GM23248 (cell line): ENCODE data around the gene ENAH. TPM values are rescaled to one million over a fixed set of nuclear protein-coding genes. Genes with fewer than 3 reads are reported as not detected.

Source experiments
- DNase-seq: peaks from one replicate; pipeline ENCODE4 v3.0.0-alpha.2; 2015
- H2AFZ ChIP-seq: fragments of 200-600 bp; sonication (generic); 2 replicates; pipeline ENCODE4 v1.6.1; 2016; ENCODE audit warnings: antibody characterized with exemption
- H3F3A ChIP-seq: fragments of 200-600 bp; sonication (generic); 2 replicates; pipeline ENCODE4 v1.6.1; 2016; ENCODE audit warnings: mild to moderate bottlenecking, antibody characterized with exemption, mixed run types; ENCODE audit not compliant: insufficient read depth
- H3K27ac ChIP-seq: fragments of 200-600 bp; sonication (generic); 2 replicates; pipeline ENCODE4 v1.5.1; 2016; ENCODE audit warnings: mild to moderate bottlenecking
- H3K27me3 ChIP-seq: fragments of 200-600 bp; sonication (generic); replicated peaks from 2 replicates; pipeline ENCODE4 v1.6.1; 2016; ENCODE audit warnings: mild to moderate bottlenecking; ENCODE audit not compliant: insufficient read depth
- H3K36me3 ChIP-seq: fragments of 200-600 bp; sonication (generic); 2 replicates; pipeline ENCODE4 v1.6.1; 2016; ENCODE audit warnings: low read depth, mild to moderate bottlenecking
- H3K4me1 ChIP-seq: fragments of 200-600 bp; sonication (generic); 2 replicates; pipeline ENCODE4 v1.6.1; 2016; ENCODE audit warnings: mild to moderate bottlenecking; ENCODE audit not compliant: insufficient read depth
- H3K4me2 ChIP-seq: fragments of 200-600 bp; sonication (generic); one replicate; pipeline ENCODE4 v1.6.1; 2016; ENCODE audit warnings: mild to moderate bottlenecking; ENCODE audit not compliant: unreplicated experiment
- H3K4me3 ChIP-seq: fragments of 200-600 bp; sonication (generic); 2 replicates; pipeline ENCODE4 v1.5.1; 2016; ENCODE audit warnings: mild to moderate bottlenecking
- H3K79me2 ChIP-seq: fragments of 200-600 bp; sonication (generic); 2 replicates; pipeline ENCODE4 v1.6.1; 2016; ENCODE audit warnings: mild to moderate bottlenecking; ENCODE audit not compliant: insufficient read depth
- H3K9ac ChIP-seq: fragments of 200-600 bp; sonication (generic); 2 replicates; pipeline ENCODE4 v1.6.1; 2016; ENCODE audit warnings: mild to moderate bottlenecking
- H3K9me2 ChIP-seq: fragments of 200-600 bp; sonication (generic); 2 replicates; pipeline ENCODE4 v1.6.1; 2016; ENCODE audit warnings: mixed run types, mild to moderate bottlenecking, moderate library complexity; ENCODE audit not compliant: insufficient read depth
- H3K9me3 ChIP-seq: fragments of 200-600 bp; sonication (generic); one replicate; pipeline ENCODE4 v1.6.1; 2017; ENCODE audit warnings: low read depth
- H4K20me1 ChIP-seq: fragments of 200-600 bp; sonication (generic); 2 replicates; pipeline ENCODE4 v1.6.0; 2016; ENCODE audit not compliant: insufficient read depth
- EZH2 ChIP-seq: fragments of 200-600 bp; sonication (generic); IDR thresholded peaks from 2 replicates; pipeline ENCODE4 v1.6.1; 2018; ENCODE audit warnings: antibody characterized with exemption, mild to moderate bottlenecking; ENCODE audit not compliant: insufficient read depth, poor library complexity, severe bottlenecking
- EZH2phosphoT487 ChIP-seq: fragments of 200-600 bp; sonication (generic); IDR thresholded peaks from 2 replicates; pipeline ENCODE4 v1.6.1; 2018; ENCODE audit warnings: antibody characterized with exemption, moderate library complexity, mild to moderate bottlenecking, low read depth; ENCODE audit not compliant: insufficient read depth
- WGBS, 2 experiments: methylation state at CpG; one replicate each; pipeline ENCODE4 v1.1.6; 2015 to 2017; ENCODE audit warnings: low lambda C conversion rate in 2 of 2, low coverage in 1 of 2; ENCODE audit errors: missing lambda C conversion rate in 2 of 2; 5-methylcytosine and 5-hydroxymethylcytosine counted together
- in situ Hi-C: fragments of 300-500 bp; cut with MboI; formaldehyde crosslinking; loops from 2 replicates; pipeline ENCODE4 v1.15.0; 2020
- polyA plus RNA-seq: library from polyadenylated mRNA; unstranded; fragments of >200 nt; fragmentation: Nextera tagmentation; extraction: Ambion mirVana; gene quantifications from 2 replicates; pipeline ENCODE4 v1.2.1, GENCODE V29; 2016
- total RNA-seq: library from RNA; depleted of rRNA; stranded (reverse); fragments of >200 nt; shearing (Covaris generic); gene quantifications from 2 replicates; pipeline ENCODE4 v1.2.3, GENCODE V29; 2014

The ENAH gene
- total and polyA plus RNA-seq, 2 experiments from 2014 or later = 40.1 to 125 TPM

DNA sequence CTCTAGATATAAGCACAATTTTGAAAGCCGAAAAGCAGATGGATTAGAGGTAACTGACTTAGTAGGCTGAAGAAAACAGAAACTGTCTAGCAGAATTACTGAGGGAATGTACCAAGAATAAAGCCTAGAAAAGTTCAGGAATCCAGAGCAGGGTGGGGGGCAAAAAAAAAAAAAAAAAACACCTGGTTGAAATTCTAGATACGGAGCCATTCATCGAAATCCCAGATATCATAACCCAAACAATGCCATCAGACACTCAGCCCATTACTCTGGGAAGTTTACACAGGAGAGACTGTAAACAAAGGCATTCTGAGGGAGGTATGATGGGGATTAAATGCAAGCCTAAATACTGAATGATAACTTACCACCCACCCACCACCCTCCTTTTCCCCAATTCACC is 45.6 kb downstream of the ENAH start:
- Histone ChIP-seq H3K9me2 (no peaks in the 10 kb centered on the region), H3K9ac (no peak overlapping the region), H3K9me3 (no peaks in the 10 kb centered on the region), H3F3A (peaks cover 35% of the 10 kb centered on the region), H3K27me3 (no peaks in the 10 kb centered on the region), H3K4me1 (peaks cover 22% of the 10 kb centered on the region), H3K36me3 (no peaks in the 10 kb centered on the region), H2AFZ (no peak overlapping the region), H4K20me1 (peaks cover 17% of the 10 kb centered on the region), H3K4me3 (no peak overlapping the region), H3K27ac (no peak overlapping the region), H3K4me2 (no peak overlapping the region), H3K79me2 (peaks cover 100% of the 10 kb centered on the region)
- TF ChIP-seq EZH2phosphoT487 (no peak), EZH2 (no peak)
- in situ Hi-C loops = no loop called here
- 99% methylated on average over 3 of the region's 3 CpGs for WGBS, 2 experiments
- no peak for DNase-seq

DNA sequence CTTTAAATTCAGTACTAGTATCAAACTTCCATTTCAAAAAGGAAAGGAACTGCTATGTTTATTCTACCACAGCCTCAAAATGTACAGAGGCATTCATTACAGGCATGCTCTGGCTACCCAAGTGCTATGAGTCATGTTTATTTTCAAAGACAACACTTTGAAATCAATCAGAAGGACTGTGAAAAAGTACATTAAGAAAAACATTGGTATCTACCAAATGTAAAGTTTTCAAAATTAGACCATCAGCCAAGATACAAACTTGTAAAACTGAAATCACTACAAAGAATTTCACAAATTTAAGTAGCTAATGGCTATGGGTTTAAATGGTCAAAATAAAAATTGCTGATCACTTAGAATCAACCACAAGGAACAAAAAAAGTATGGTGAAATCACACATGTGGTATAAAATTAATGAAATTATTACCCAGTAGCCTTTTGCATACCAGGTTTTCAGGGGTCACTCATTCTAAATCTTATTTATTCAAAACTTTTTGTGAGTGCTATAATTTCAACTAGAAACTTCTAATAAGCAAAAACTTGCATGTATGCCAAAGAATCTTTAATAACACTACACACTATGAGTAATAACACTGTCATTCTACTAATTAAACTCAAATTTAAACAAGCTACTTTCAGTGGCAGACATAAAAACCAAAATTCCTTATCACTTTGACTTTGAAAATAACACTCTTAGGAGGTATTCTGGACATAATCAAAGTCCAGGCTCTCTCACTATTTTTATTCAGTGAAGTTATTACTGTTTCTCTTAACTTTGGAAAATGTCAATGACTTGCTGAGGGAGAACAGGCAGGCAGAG is 49.2 kb downstream of the ENAH start:
- TF ChIP-seq EZH2 = no peak
- peak; percentile 69 for DNase-seq
- peaks cover 18% of the 10 kb centered on the region for H4K20me1 ChIP-seq
- no peak overlapping the region for H3K4me3 ChIP-seq
- H3K9me2 ChIP-seq = no peaks in the 10 kb centered on the region
- H3K27me3 ChIP-seq = no peaks in the 10 kb centered on the region
- no peak overlapping the region for H2AFZ ChIP-seq
- peak overlapping the region; percentile 7 for H3K27ac ChIP-seq
- peak overlapping the region; percentile 70 for H3K4me2 ChIP-seq
- no peak overlapping the region for H3K9ac ChIP-seq
- in situ Hi-C loops = no loop called here
- H3F3A ChIP-seq = peaks cover 31% of the 10 kb centered on the region; the same call in 1 of the 2 replicates
- peaks cover 100% of the 10 kb centered on the region for H3K79me2 ChIP-seq
- no peaks in the 10 kb centered on the region for H3K9me3 ChIP-seq
- 0 out of 2 replicates have a peak, but pooled peaks cover 4% of the 10 kb centered on the region for H3K36me3 ChIP-seq
- H3K4me1 ChIP-seq = peaks cover 29% of the 10 kb centered on the region

DNA sequence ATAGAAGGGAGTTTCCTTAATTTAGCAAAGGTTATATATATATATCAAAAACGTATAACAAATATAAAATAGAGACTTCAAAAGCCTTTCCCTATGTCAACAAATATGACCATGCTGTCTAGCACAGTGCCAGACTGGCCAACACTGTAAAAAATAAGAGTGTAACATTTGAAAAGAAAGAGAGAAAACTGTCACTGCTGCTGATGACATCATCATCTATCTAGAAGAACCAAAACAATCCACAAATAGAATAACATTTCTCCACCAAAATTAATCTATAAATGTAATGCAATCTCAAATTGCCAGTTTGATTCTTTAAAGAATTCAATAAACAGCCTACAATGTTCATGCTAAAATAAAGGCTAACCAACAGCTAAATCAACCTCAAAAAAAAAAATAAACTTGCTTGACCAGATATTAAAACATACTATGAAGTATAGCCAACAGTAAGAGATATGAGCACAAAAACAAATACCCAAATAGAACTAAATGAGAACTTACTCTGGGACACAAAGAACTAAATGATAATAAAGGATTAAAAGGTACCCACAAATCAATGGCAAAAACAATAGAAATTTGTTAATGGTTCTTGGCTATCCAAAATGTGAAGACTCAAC is 50.2 kb downstream of the ENAH start:
- no peak for TF ChIP-seq EZH2phosphoT487
- TF ChIP-seq EZH2 = no peak
- Histone ChIP-seq H3K36me3 (0 out of 2 replicates have a peak, but pooled peaks cover 4% of the 10 kb centered on the region), H3K4me1 (peaks cover 29% of the 10 kb centered on the region), H3K4me3 (no peak overlapping the region), H3K9me2 (no peaks in the 10 kb centered on the region), H3K9me3 (no peaks in the 10 kb centered on the region), H2AFZ (no peak overlapping the region), H3K79me2 (peaks cover 100% of the 10 kb centered on the region), H3K27ac (no peak overlapping the region), H3K9ac (no peak overlapping the region), H3K4me2 (peak overlapping the region; percentile 70), H3K27me3 (no peaks in the 10 kb centered on the region), H3F3A (peaks cover 23% of the 10 kb centered on the region; the same call in 1 of the 2 replicates), H4K20me1 (peaks cover 17% of the 10 kb centered on the region)
- in situ Hi-C loops = no loop called here
- DNase-seq = peak; percentile 48
- 85 to 87% methylated on average over 1 of the region's 1 CpG for WGBS, 2 experiments

DNA sequence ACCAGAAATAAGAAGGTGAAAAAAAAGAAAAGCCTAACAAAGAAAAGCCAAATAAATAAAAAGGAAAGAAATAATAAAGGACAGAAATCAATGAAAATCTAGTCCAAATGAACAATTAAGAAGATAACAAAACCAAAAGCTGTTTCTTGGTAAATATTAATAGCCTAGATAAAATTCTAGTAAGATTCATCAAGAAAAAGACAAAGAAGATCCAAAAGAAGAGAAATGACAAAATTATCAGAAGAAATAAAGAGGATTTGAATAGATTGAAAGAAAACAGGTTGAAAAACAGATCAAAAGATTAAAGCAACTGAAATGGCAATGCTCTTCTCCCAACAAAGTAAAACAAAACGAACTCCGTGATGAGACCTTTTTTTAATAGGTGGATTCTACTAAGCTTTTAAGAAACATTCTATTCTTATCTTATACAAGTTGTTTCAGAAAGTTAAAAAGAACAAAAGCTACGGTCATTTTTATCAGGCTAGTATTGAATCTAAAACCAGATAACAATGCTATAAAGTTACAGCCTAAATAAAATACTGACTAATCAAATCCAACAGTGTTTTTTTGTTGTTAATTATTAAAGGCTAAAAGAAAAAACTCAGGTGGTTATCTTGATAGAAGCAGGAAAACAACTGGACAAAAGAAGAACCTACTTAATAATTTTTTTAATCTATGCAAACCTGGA is 50.9 kb downstream of the ENAH start:
- Histone ChIP-seq H3K9ac (no peak overlapping the region), H2AFZ (no peak overlapping the region), H3K79me2 (peaks cover 100% of the 10 kb centered on the region), H3K27ac (no peak overlapping the region), H3K36me3 (0 out of 2 replicates have a peak, but pooled peaks cover 4% of the 10 kb centered on the region), H4K20me1 (peaks cover 13% of the 10 kb centered on the region), H3K4me1 (peaks cover 31% of the 10 kb centered on the region), H3K9me3 (no peaks in the 10 kb centered on the region), H3K9me2 (no peaks in the 10 kb centered on the region), H3K27me3 (no peaks in the 10 kb centered on the region), H3F3A (0 out of 2 replicates have a peak, but pooled peaks cover 21% of the 10 kb centered on the region), H3K4me3 (no peak overlapping the region), H3K4me2 (peak overlapping the region; percentile 14)
- WGBS, 2 experiments = 97 to 98% methylated on average over 3 of the region's 3 CpGs
- in situ Hi-C loops = no loop called here
- DNase-seq = no peak
- TF ChIP-seq EZH2 (no peak), EZH2phosphoT487 (no peak)
